GM06990 (cell line): Measurements from ENCODE around the gene MTUS2.

ENCODE experiments used
- DNase-seq: peaks from one replicate; pipeline ENCODE4 v3.0.0-alpha.2; 2011; ENCODE audit not compliant: insufficient read length; ENCODE audit errors: extremely low read depth
- H3K27me3 ChIP-seq: replicated peaks from 2 replicates; pipeline ENCODE4 v1.6.0; 2011; ENCODE audit warnings: low read length; ENCODE audit not compliant: control insufficient read depth, insufficient read depth
- H3K36me3 ChIP-seq: 2 replicates; pipeline ENCODE4 v1.5.1; 2011; ENCODE audit warnings: low read length; ENCODE audit not compliant: control insufficient read depth, insufficient read depth
- H3K4me3 ChIP-seq: replicated peaks from 2 replicates; pipeline ENCODE4 v1.5.1; 2011; ENCODE audit warnings: low read depth, mild to moderate bottlenecking, control low read depth, low read length
- TF ChIP-seq, protein P1 (sequence below): IDR thresholded peaks from 2 replicates; pipeline ENCODE4 v1.5.1; 2011; ENCODE audit warnings: low read length, control low read depth, mild to moderate bottlenecking, inconsistent platforms; ENCODE audit not compliant: insufficient read depth, poor library complexity, severe bottlenecking

The MTUS2 gene

DNA sequence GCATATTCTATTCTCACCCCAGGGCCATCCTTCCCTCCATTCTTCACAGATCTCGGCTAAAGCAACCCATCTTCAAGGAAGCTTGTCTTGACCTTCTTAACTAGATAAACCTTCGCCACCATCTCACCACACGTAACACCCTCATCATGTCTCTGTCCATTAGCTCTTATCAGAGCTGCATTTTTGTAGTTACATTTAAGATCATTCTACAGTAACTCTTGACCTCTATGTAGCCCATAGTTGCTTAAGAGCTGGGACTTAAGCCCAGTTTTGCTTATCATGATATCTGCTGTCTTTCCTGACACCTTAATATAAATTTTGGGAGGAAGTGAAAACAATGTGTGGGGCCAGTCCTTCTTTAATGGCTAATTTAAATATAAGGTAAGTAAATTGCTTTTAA is 345.1 kb downstream of the MTUS2 start:
- Histone ChIP-seq H3K4me3 (no peak overlapping the region), H3K27me3 (no peaks in the 10 kb centered on the region), H3K36me3 (no peaks in the 10 kb centered on the region)
- TF ChIP-seq, protein P1, sequence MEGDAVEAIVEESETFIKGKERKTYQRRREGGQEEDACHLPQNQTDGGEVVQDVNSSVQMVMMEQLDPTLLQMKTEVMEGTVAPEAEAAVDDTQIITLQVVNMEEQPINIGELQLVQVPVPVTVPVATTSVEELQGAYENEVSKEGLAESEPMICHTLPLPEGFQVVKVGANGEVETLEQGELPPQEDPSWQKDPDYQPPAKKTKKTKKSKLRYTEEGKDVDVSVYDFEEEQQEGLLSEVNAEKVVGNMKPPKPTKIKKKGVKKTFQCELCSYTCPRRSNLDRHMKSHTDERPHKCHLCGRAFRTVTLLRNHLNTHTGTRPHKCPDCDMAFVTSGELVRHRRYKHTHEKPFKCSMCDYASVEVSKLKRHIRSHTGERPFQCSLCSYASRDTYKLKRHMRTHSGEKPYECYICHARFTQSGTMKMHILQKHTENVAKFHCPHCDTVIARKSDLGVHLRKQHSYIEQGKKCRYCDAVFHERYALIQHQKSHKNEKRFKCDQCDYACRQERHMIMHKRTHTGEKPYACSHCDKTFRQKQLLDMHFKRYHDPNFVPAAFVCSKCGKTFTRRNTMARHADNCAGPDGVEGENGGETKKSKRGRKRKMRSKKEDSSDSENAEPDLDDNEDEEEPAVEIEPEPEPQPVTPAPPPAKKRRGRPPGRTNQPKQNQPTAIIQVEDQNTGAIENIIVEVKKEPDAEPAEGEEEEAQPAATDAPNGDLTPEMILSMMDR: no peak
- DNase-seq: no peak

DNA sequence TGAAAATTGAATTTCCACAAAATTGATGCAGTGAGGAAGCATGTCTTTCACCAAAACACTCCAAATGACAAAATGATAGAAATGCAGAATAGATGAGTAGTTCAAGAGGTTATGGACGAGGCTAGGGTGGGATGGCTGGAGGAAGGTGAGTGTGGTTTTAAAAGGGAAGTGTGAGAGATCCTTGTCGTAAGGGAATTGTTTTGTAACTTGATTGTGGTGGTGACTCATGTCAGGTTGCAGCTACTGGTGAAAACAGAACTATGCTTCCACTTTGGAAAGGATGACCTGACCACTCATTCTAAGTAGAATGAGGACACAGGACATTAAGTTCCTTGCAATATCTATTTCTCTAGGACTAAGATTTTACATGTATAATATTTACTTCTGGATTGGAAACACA is 345.7 kb downstream of the MTUS2 start:
- no peaks in the 10 kb centered on the region for H3K36me3 ChIP-seq
- no peaks in the 10 kb centered on the region for H3K27me3 ChIP-seq
- no peak overlapping the region for H3K4me3 ChIP-seq
- DNase-seq: no peak
- TF ChIP-seq, protein P1: no peak

DNA sequence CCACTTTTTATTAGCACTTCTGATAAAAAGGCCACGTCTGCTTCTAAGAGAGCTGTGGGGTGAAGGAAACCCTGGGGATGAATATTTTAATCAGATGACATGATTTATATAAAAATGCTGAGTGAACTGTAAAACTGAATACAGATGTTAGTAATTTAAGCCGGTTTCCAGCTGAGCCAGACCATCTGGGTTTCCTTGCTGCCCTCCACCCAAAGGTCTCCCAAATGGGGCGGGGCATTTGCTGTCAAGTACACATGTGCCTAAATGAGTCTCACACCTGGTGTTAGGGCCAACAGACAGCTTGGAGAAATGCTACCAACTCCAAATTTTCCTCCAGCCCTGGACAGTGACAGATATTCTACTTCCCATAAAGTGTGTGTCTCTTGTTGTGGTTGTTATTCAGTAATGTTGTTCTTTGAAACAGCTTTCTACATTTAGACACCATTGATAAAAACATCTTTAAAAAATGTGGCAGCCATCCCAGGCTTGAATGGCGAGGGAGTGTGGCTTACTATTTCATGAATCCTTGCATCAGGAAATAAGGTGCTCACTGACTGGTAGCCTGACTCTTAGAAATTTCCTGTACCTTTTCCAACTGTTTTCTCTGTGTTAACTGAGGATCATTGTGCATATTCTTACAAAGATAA is 350.4 kb downstream of the MTUS2 start:
- H3K4me3 ChIP-seq: no peak overlapping the region
- no peak for DNase-seq
- H3K27me3 ChIP-seq: no peaks in the 10 kb centered on the region
- TF ChIP-seq, protein P1: no peak
- H3K36me3 ChIP-seq: no peaks in the 10 kb centered on the region

DNA sequence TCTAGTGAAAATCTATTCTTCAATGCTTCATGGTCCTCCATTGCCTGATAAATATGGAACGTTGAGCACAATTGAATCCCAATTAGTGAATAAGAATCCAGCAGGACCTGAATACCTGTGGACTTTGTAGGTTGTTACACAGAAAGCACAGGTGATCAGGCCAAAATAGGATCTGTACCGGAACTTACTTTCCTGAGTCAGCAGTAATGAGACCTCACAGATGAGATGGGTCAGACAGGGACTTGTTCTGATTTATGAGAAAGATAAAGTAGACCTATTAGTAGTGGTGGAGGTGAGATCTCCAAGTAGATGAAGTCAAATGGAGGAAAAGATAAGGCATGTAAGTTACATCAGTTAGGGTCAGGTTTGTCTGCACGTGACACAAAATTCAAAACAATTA is 351.1 kb downstream of the MTUS2 start:
- TF ChIP-seq, protein P1: no peak
- no peak for DNase-seq
- Histone ChIP-seq H3K27me3 (no peaks in the 10 kb centered on the region), H3K4me3 (no peak overlapping the region), H3K36me3 (no peaks in the 10 kb centered on the region)

DNA sequence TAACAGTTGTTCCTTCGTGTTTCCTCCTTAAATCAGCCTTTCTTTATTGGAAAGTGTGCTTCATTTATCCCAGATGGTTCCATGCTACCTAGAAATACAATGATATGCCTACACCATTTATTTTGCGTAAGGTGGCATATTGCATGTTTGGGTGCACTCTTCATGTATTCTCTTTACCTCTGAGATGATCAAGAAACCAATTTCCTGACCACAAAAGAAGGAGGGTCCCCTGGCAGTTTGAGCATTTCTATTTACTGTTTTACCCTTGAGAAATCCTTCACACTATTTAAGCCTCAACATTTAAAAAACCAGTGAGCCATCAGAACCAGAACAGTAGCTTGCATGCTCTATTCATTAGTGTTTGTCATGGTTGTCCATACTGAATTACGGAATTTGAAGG is 354.0 kb downstream of the MTUS2 start:
- H3K36me3 ChIP-seq: no peaks in the 10 kb centered on the region
- TF ChIP-seq, protein P1: no peak
- DNase-seq: no peak
- no peak overlapping the region for H3K4me3 ChIP-seq
- H3K27me3 ChIP-seq: no peaks in the 10 kb centered on the region
